GM19238 (cell line): ENCODE results near the gene GLIS2.

Experiments
- DNase-seq: peaks from one replicate; pipeline ENCODE4 v3.0.0; 2011; ENCODE audit warnings: low spot score; ENCODE audit not compliant: insufficient read length

The GLIS2 gene

GRCh38 chr16:4319454-4320421 lies 3.9 kb downstream of the GLIS2 start:
- DNase-seq = no peak

GRCh38 chr16:4320571-4321137 lies 4.8 kb downstream of the GLIS2 start:
- DNase-seq = no peak

GRCh38 chr16:4321286-4322120 lies 5.6 kb downstream of the GLIS2 start:
- no peak for DNase-seq

- DNase-seq = no peak
These were observed 6.5 kb downstream of the GLIS2 start for GRCh38 chr16:4322121-4323052.

- no peak for DNase-seq
These were observed 7.4 kb downstream of the GLIS2 start for GRCh38 chr16:4323071-4323844.

GRCh38 chr16:4323845-4324488 lies 8.1 kb downstream of the GLIS2 start:
- DNase-seq = no peak

- no peak for DNase-seq
These were observed 8.8 kb downstream of the GLIS2 start for GRCh38 chr16:4324492-4325252.

- no peak for DNase-seq
These were observed 9.4 kb downstream of the GLIS2 start for GRCh38 chr16:4325253-4325758.

- DNase-seq = no peak
These were observed 11.6 kb downstream of the GLIS2 start for GRCh38 chr16:4327386-4328045.

- peak; percentile 79 for DNase-seq
These were observed 12.3 kb downstream of the GLIS2 start for GRCh38 chr16:4328046-4328781.

- DNase-seq = no peak
These were observed 13.2 kb downstream of the GLIS2 start for GRCh38 chr16:4328782-4329775.

GRCh38 chr16:4330277-4330874 lies 14.5 kb downstream of the GLIS2 start:
- peak; percentile 94 for DNase-seq

GRCh38 chr16:4332083-4332482 lies 16.2 kb downstream of the GLIS2 start:
- no peak for DNase-seq

- DNase-seq = no peak
These were observed 16.9 kb downstream of the GLIS2 start for GRCh38 chr16:4332623-4333307.

- no peak for DNase-seq
These were observed 17.4 kb downstream of the GLIS2 start for GRCh38 chr16:4333308-4333638.
